SU-DHL-6 (cell line): ENCODE results near the gene C14orf93.
"Not testable (repeated sequence)": the region's sequence is repeated elsewhere in the genome, so short reads cannot be mapped to it uniquely, and the experiment has no call there.

Experiments
- H2AFZ ChIP-seq: fragments of 200-600 bp; sonication (generic); 2 replicates; pipeline ENCODE4 v1.6.1; 2014; ENCODE audit warnings: low read depth, mild to moderate bottlenecking, moderate library complexity, mixed read lengths, antibody characterized with exemption, low read length; ENCODE audit not compliant: severe bottlenecking
- H3F3A ChIP-seq: fragments of 200-600 bp; shearing (Covaris generic); 2 replicates; pipeline ENCODE4 v1.6.0; 2016; ENCODE audit warnings: antibody characterized with exemption, mild to moderate bottlenecking; ENCODE audit not compliant: insufficient read depth
- H3K27ac ChIP-seq: fragments of 200-600 bp; sonication (generic); 2 replicates; pipeline ENCODE4 v1.5.1; 2016; ENCODE audit warnings: low read depth, mild to moderate bottlenecking, low read length, moderate library complexity, mixed read lengths
- H3K27me3 ChIP-seq: fragments of 200-600 bp; sonication (generic), shearing (Covaris generic); 2 replicates; pipeline ENCODE4 v1.6.0; 2014; ENCODE audit warnings: mild to moderate bottlenecking, low read length
- H3K36me3 ChIP-seq: fragments of 200-600 bp; sonication (generic); 2 replicates; pipeline ENCODE4 v1.6.1; 2014; ENCODE audit warnings: mild to moderate bottlenecking, low read length, mixed read lengths
- H3K4me2 ChIP-seq: fragments of 300-600, 200-600 bp; shearing (Covaris generic), sonication (generic); 2 replicates; pipeline ENCODE4 v1.6.0; 2014; ENCODE audit warnings: low read length, low read depth, mild to moderate bottlenecking; ENCODE audit not compliant: poor library complexity, severe bottlenecking
- H3K4me3 ChIP-seq: fragments of 200-600 bp; sonication (generic); 2 replicates; pipeline ENCODE4 v1.5.1; 2014; ENCODE audit warnings: antibody characterized with exemption, low read length, mild to moderate bottlenecking, mixed read lengths; ENCODE audit not compliant: insufficient read depth, poor library complexity, severe bottlenecking
- H3K79me2 ChIP-seq: fragments of 200-600 bp; sonication (generic); 2 replicates; pipeline ENCODE4 v1.6.1; 2014; ENCODE audit warnings: mild to moderate bottlenecking, low read length, moderate library complexity; ENCODE audit not compliant: insufficient read depth
- H3K9ac ChIP-seq: fragments of 200-600 bp; sonication (generic); 2 replicates; pipeline ENCODE4 v1.7.0; 2014; ENCODE audit warnings: mild to moderate bottlenecking, low read length
- H3K9me2 ChIP-seq: fragments of 200-600 bp; sonication (generic); replicated peaks from 2 replicates; pipeline ENCODE4 v1.6.1; 2014; ENCODE audit warnings: low read length; ENCODE audit not compliant: insufficient read depth
- H3K9me3 ChIP-seq: fragments of 200-600 bp; sonication (generic); 2 replicates; pipeline ENCODE4 v1.6.1; 2014; ENCODE audit warnings: low read length, mixed read lengths; ENCODE audit not compliant: insufficient read depth
- H4K20me1 ChIP-seq: fragments of 200-600 bp; sonication (generic); 2 replicates; pipeline ENCODE4 v1.6.1; 2014; ENCODE audit warnings: low read depth, mild to moderate bottlenecking, antibody characterized with exemption, low read length, moderate library complexity, mixed read lengths
- CTCF ChIP-seq: fragments of 200-600 bp; sonication (generic); IDR thresholded peaks from one replicate; pipeline ENCODE4 v1.5.1; 2017; ENCODE audit warnings: antibody characterized with exemption, mild to moderate bottlenecking, low read length, moderate library complexity; ENCODE audit not compliant: insufficient read depth, poor library complexity, severe bottlenecking
- EZH2phosphoT487 ChIP-seq: fragments of 200-600 bp; sonication (generic), shearing (Covaris generic); conservative IDR thresholded peaks from 2 replicates; pipeline ENCODE4 v1.6.1; 2018; ENCODE audit warnings: mild to moderate bottlenecking, antibody characterized with exemption, low read length, moderate library complexity, mixed read lengths

C14orf93 gene

GRCh38 chr14:22972313-22972930 is 37.5 kb downstream of the C14orf93 start:
- Histone ChIP-seq H3K27ac (no peak overlapping the region), H4K20me1 (no peaks in the 10 kb centered on the region), H3K9me2 (no peaks in the 10 kb centered on the region), H3K9me3 (no peaks in the 10 kb centered on the region), H3K4me2 (no peak overlapping the region), H3K79me2 (no peaks in the 10 kb centered on the region), H2AFZ (no peak overlapping the region), H3K27me3 (no peaks in the 10 kb centered on the region), H3K4me3 (no peak overlapping the region), H3K36me3 (no peaks in the 10 kb centered on the region), H3K9ac (no peak overlapping the region), H3F3A (no peaks in the 10 kb centered on the region)
- TF ChIP-seq CTCF (no peak), EZH2phosphoT487 (no peak)

- no peak overlapping the region for H2AFZ ChIP-seq
- no peak overlapping the region for H3K4me2 ChIP-seq
- no peaks in the 10 kb centered on the region for H3K79me2 ChIP-seq
- H3K27ac ChIP-seq: no peak overlapping the region
- TF ChIP-seq CTCF (no peak), EZH2phosphoT487 (no peak)
- H3K4me3 ChIP-seq: no peak overlapping the region
- no peaks in the 10 kb centered on the region for H3K27me3 ChIP-seq
- H3F3A ChIP-seq: no peaks in the 10 kb centered on the region
- no peaks in the 10 kb centered on the region for H3K9me2 ChIP-seq
- H3K36me3 ChIP-seq: no peaks in the 10 kb centered on the region
- no peaks in the 10 kb centered on the region for H4K20me1 ChIP-seq
- no peak overlapping the region for H3K9ac ChIP-seq
- no peaks in the 10 kb centered on the region for H3K9me3 ChIP-seq
Measured at GRCh38 chr14:22971152-22971551, 38.8 kb downstream of the C14orf93 start.

- H3F3A ChIP-seq: no peaks in the 10 kb centered on the region
- no peaks in the 10 kb centered on the region for H3K36me3 ChIP-seq
- H3K9ac ChIP-seq: no peak overlapping the region
- H4K20me1 ChIP-seq: no peaks in the 10 kb centered on the region
- no peak overlapping the region for H3K4me3 ChIP-seq
- H2AFZ ChIP-seq: no peak overlapping the region
- no peaks in the 10 kb centered on the region for H3K79me2 ChIP-seq
- no peaks in the 10 kb centered on the region for H3K27me3 ChIP-seq
- H3K27ac ChIP-seq: no peak overlapping the region
- H3K4me2 ChIP-seq: no peak overlapping the region
- TF ChIP-seq CTCF (no peak), EZH2phosphoT487 (no peak)
- H3K9me3 ChIP-seq: no peaks in the 10 kb centered on the region
- no peaks in the 10 kb centered on the region for H3K9me2 ChIP-seq
Measured at GRCh38 chr14:22966783-22967269, 43.1 kb downstream of the C14orf93 start.

- H3K79me2 ChIP-seq, H2AFZ ChIP-seq, H4K20me1 ChIP-seq, H3K27me3 ChIP-seq, H3K36me3 ChIP-seq, H3K27ac ChIP-seq, H3K4me2 ChIP-seq, H3F3A ChIP-seq, H3K9ac ChIP-seq, H3K9me3 ChIP-seq, H3K9me2 ChIP-seq, H3K4me3 ChIP-seq: not testable (repeated sequence)
Measured at GRCh38 chr14:22965916-22966782, 43.8 kb downstream of the C14orf93 start.
